Osteoblast (primary cell): ENCODE results near the gene TESPA1. TPM values are rescaled to one million over a fixed set of nuclear protein-coding genes. Genes with fewer than 3 reads are reported as not detected.

ENCODE experiments used
- DNase-seq: peaks from one replicate; pipeline ENCODE4 v3.0.0; 2011; ENCODE audit warnings: low spot score, mixed read lengths; ENCODE audit not compliant: insufficient read length; ENCODE audit errors: missing footprints
- H2AFZ ChIP-seq: 2 replicates; pipeline ENCODE4 v1.6.0; 2011; ENCODE audit warnings: mild to moderate bottlenecking, low read length
- H3K27ac ChIP-seq: 2 replicates; pipeline ENCODE4 v1.5.1; 2011; ENCODE audit warnings: mild to moderate bottlenecking, low read depth, low read length, moderate library complexity
- H3K27me3 ChIP-seq: 2 replicates; pipeline ENCODE4 v1.6.0; 2012; ENCODE audit warnings: mild to moderate bottlenecking, control low read depth, inconsistent platforms, low read length, moderate library complexity; ENCODE audit not compliant: insufficient read depth
- H3K36me3 ChIP-seq: 2 replicates; pipeline ENCODE4 v1.5.1; 2011; ENCODE audit warnings: mild to moderate bottlenecking, low read length, control low read depth, moderate library complexity; ENCODE audit not compliant: insufficient read depth
- H3K4me1 ChIP-seq: 2 replicates; pipeline ENCODE4 v1.5.1; 2011; ENCODE audit warnings: mild to moderate bottlenecking, low read length, control low read depth, moderate library complexity; ENCODE audit not compliant: insufficient read depth
- H3K4me2 ChIP-seq: 2 replicates; pipeline ENCODE4 v1.6.0; 2011; ENCODE audit warnings: mild to moderate bottlenecking, low read length; ENCODE audit not compliant: insufficient read depth
- H3K4me3 ChIP-seq: fragments of 200-600 bp; sonication (generic); 3 replicates; pipeline ENCODE4 v1.5.1; 2012; ENCODE audit warnings: mild to moderate bottlenecking, low read length, inconsistent platforms; ENCODE audit not compliant: insufficient read depth
- H3K79me2 ChIP-seq: 2 replicates; pipeline ENCODE4 v1.6.0; 2012; ENCODE audit warnings: mild to moderate bottlenecking, low read length, control low read depth, inconsistent platforms; ENCODE audit not compliant: insufficient read depth
- H3K9me3 ChIP-seq: 2 replicates; pipeline ENCODE4 v1.5.1; 2011; ENCODE audit warnings: low read depth, low read length, control low read depth
- H4K20me1 ChIP-seq: 2 replicates; pipeline ENCODE4 v1.6.0; 2012; ENCODE audit warnings: mild to moderate bottlenecking, low read length, control low read depth; ENCODE audit not compliant: insufficient read depth
- total RNA-seq: library from RNA; depleted of rRNA; stranded (reverse); fragments of >200 nt; gene quantifications from 2 replicates; pipeline ENCODE4 v1.2.3, GENCODE V29; 2012
- TF ChIP-seq, protein P1 (sequence below): IDR thresholded peaks from 2 replicates; pipeline ENCODE4 v1.5.1; 2011; ENCODE audit warnings: mild to moderate bottlenecking, low read depth, low read length, moderate library complexity; ENCODE audit errors: extremely low read depth

The TESPA1 gene
- total RNA-seq, 1 donor = not detected

DNA sequence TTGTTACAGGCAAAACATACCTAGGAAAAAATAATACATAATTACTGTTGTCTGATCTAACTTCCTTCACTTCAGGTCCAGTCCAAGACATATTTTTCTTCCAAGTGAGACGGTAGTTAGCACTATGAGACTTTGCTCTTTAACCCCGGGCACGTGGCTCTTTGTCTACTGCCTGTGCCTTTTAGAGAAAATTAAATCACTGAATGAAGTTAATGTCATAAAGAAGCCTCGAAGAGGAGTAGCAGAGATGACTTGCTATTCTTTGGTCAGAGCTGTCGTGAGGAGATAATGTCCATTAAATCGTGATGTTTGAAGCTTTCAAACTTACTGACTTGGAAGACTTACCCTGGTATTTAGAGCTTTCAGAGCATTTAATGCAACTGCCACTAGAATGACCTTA is 8.7 kb downstream of the TESPA1 start:
- peaks cover 9% of the 10 kb centered on the region for H3K4me1 ChIP-seq
- H3K27ac ChIP-seq = no peak overlapping the region
- no peaks in the 10 kb centered on the region for H3K79me2 ChIP-seq
- no peak overlapping the region for H3K4me3 ChIP-seq
- no peak overlapping the region for H3K4me2 ChIP-seq
- H4K20me1 ChIP-seq = no peaks in the 10 kb centered on the region
- H3K36me3 ChIP-seq = no peaks in the 10 kb centered on the region
- no peak overlapping the region for H2AFZ ChIP-seq
- TF ChIP-seq, protein P1, sequence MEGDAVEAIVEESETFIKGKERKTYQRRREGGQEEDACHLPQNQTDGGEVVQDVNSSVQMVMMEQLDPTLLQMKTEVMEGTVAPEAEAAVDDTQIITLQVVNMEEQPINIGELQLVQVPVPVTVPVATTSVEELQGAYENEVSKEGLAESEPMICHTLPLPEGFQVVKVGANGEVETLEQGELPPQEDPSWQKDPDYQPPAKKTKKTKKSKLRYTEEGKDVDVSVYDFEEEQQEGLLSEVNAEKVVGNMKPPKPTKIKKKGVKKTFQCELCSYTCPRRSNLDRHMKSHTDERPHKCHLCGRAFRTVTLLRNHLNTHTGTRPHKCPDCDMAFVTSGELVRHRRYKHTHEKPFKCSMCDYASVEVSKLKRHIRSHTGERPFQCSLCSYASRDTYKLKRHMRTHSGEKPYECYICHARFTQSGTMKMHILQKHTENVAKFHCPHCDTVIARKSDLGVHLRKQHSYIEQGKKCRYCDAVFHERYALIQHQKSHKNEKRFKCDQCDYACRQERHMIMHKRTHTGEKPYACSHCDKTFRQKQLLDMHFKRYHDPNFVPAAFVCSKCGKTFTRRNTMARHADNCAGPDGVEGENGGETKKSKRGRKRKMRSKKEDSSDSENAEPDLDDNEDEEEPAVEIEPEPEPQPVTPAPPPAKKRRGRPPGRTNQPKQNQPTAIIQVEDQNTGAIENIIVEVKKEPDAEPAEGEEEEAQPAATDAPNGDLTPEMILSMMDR = no peak
- no peak for DNase-seq
- no peaks in the 10 kb centered on the region for H3K27me3 ChIP-seq
- no peaks in the 10 kb centered on the region for H3K9me3 ChIP-seq

- Histone ChIP-seq H3K27me3 (no peaks in the 10 kb centered on the region), H3K9me3 (no peaks in the 10 kb centered on the region), H4K20me1 (no peaks in the 10 kb centered on the region), H3K79me2 (no peaks in the 10 kb centered on the region), H3K4me1 (peaks cover 9% of the 10 kb centered on the region), H3K4me2 (no peak overlapping the region), H3K36me3 (no peaks in the 10 kb centered on the region), H3K4me3 (no peak overlapping the region), H3K27ac (no peak overlapping the region), H2AFZ (no peak overlapping the region)
- no peak for DNase-seq
- TF ChIP-seq, protein P1 = no peak
Measured at GRCh38 chr12:54975272-54975671, 9.3 kb downstream of the TESPA1 start.

DNA sequence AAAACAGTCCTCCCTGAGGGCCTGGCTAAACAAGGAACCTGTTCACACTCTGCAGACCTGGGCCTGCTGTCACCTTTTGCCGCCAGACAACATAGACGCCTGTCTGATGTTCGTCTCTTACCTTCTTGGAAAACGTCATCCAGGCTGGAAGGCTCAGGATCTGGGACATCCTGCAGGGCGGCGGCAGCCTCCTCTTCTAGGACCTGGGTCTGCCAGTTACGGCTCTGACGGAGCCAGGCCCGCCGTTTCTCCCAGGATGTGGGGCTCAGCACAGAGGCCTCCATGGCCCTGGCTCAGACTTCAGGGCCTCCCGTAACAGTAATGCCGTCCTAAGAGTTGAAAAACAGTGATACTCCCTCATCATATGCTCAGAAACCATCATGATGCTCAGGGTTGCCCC is 10.3 kb downstream of the TESPA1 start:
- Histone ChIP-seq H3K4me2 (no peak overlapping the region), H3K4me1 (peaks cover 9% of the 10 kb centered on the region), H3K4me3 (no peak overlapping the region), H3K79me2 (no peaks in the 10 kb centered on the region), H2AFZ (no peak overlapping the region), H3K27me3 (no peaks in the 10 kb centered on the region), H3K27ac (no peak overlapping the region), H4K20me1 (no peaks in the 10 kb centered on the region), H3K9me3 (no peaks in the 10 kb centered on the region), H3K36me3 (no peaks in the 10 kb centered on the region)
- no peak for DNase-seq
- TF ChIP-seq, protein P1 = no peak

GRCh38 chr12:54973556-54973955 is 11.0 kb downstream of the TESPA1 start:
- DNase-seq = no peak
- Histone ChIP-seq H3K9me3 (no peaks in the 10 kb centered on the region), H3K79me2 (no peaks in the 10 kb centered on the region), H2AFZ (no peak overlapping the region), H3K27me3 (no peaks in the 10 kb centered on the region), H3K4me3 (no peak overlapping the region), H3K36me3 (no peaks in the 10 kb centered on the region), H3K4me2 (no peak overlapping the region), H3K4me1 (peaks cover 9% of the 10 kb centered on the region), H4K20me1 (no peaks in the 10 kb centered on the region), H3K27ac (no peak overlapping the region)
- TF ChIP-seq, protein P1 = no peak
